Coronary artery (tissue), 2 donors: ENCODE results near the gene NDC1.
"Not testable (repeated sequence)": the region's sequence is repeated elsewhere in the genome, so short reads cannot be mapped to it uniquely, and the experiment has no call there.

ENCODE experiments used
- DNase-seq: peaks from one replicate; pipeline ENCODE4 v3.0.0-alpha.2; 2017; ENCODE audit warnings: low spot score
- H3K27ac ChIP-seq, 2 donors: fragments of 200-600 bp; sonication (generic); one replicate each; pipeline ENCODE4 v1.5.1; 2016 to 2019
- H3K4me3 ChIP-seq: fragments of 200-600 bp; sonication (generic); 2 replicates; pipeline ENCODE4 v1.5.1; 2016; ENCODE audit warnings: mild to moderate bottlenecking, moderate library complexity
- TF ChIP-seq, protein P1 (sequence below): fragments of 200-600 bp; sonication (generic); IDR thresholded peaks from one replicate; pipeline ENCODE4 v1.5.1; 2019; ENCODE audit warnings: antibody characterized with exemption

Gene NDC1

DNA sequence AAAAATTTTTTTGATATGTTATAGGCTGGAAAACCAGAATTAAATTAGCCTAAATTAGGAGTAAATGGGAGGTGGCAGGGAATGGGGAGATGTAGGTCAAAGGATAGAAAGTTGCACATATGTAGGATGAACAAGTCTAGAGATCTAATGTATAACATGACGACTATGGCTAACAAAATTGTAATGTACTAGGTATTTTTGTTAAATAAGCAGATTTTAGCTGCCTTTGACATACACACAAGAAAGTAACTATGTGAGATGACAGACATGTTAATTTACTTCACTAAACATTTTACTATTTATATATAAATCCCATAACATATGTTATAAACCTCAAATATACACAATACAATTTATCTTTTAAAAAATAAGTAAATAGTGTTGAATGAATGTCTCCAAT is 68.9 kb downstream of the NDC1 start:
- TF ChIP-seq, protein P1, sequence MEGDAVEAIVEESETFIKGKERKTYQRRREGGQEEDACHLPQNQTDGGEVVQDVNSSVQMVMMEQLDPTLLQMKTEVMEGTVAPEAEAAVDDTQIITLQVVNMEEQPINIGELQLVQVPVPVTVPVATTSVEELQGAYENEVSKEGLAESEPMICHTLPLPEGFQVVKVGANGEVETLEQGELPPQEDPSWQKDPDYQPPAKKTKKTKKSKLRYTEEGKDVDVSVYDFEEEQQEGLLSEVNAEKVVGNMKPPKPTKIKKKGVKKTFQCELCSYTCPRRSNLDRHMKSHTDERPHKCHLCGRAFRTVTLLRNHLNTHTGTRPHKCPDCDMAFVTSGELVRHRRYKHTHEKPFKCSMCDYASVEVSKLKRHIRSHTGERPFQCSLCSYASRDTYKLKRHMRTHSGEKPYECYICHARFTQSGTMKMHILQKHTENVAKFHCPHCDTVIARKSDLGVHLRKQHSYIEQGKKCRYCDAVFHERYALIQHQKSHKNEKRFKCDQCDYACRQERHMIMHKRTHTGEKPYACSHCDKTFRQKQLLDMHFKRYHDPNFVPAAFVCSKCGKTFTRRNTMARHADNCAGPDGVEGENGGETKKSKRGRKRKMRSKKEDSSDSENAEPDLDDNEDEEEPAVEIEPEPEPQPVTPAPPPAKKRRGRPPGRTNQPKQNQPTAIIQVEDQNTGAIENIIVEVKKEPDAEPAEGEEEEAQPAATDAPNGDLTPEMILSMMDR: no peak
- no peak for DNase-seq
- H3K4me3 ChIP-seq: no peak overlapping the region
- H3K27ac ChIP-seq: no peak overlapping the region

DNA sequence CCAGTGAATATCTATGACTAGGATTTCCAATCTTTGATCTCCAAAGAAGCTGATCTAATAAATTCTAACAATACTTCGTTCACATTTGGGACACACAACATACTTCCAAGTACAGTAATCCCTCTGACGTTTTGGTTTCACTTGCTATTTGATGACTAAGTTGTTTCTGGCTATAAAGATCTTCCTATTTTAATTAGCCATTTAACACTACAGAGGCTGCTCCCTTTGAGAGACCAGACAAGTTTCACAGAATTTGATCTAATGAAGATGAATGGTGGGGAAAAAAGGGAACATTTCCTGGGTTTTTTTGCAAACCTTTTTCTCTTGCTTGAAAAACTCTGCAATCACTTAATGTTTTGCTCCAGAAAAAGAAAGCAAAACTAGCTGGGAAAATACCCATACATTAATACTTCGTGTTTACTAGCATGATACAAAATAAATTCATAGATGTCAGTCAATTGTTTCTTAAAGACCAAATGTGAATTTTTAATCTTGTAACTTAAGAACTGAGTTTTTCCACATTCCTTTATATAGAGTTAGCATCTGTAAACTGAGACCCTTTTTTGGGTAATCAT is 71.2 kb downstream of the NDC1 start:
- TF ChIP-seq, protein P1: no peak
- no peak for DNase-seq
- H3K4me3 ChIP-seq: no peak overlapping the region
- no peak overlapping the region for H3K27ac ChIP-seq

DNA sequence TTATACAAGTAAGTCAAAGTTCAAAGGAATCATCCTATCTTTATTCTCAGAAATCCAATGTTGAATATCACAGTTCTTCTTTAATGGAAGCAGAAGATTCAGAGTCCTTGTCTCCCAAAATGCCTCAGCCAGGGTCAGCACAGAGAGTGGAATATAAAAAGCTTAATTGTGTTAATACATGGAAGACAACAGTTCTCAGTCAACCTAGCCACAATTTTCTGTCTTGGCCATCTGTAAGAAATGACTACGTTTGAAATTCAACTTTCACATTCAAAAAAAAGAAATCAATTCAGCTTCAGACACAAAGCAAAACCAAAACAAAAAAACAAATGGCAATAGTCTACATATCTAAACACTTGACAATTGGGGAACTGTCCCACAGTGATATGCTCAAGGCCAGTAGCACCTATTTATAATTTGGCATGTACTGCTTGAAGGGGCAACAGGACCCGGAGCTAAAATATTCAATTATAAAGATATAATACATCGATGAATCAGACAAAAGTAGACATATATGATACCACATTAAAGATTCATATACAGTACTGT is 71.8 kb downstream of the NDC1 start:
- TF ChIP-seq, protein P1: no peak
- Histone ChIP-seq H3K27ac (no peak overlapping the region), H3K4me3 (no peak overlapping the region)
- DNase-seq: no peak

DNA sequence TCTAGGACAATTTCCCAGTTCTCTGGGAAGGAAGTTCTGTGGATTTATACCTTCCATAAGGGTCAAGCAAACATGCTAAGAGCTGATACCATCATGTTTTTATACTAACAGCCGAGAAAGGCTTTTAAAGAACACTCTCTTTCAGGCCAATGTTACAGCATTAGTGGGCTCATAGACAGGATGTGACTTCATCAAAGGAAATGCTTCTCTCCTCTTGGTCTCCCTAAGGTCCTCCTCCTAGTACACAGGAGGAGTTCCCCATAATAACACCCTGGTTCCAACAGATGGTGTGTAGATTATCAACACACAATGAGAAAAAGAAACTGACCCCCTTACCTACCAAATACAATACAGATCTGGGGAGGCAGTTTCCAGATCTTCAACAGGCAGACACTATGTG is 72.4 kb downstream of the NDC1 start:
- Histone ChIP-seq H3K27ac (no peak overlapping the region), H3K4me3 (no peak overlapping the region)
- TF ChIP-seq, protein P1: no peak
- no peak for DNase-seq

DNA sequence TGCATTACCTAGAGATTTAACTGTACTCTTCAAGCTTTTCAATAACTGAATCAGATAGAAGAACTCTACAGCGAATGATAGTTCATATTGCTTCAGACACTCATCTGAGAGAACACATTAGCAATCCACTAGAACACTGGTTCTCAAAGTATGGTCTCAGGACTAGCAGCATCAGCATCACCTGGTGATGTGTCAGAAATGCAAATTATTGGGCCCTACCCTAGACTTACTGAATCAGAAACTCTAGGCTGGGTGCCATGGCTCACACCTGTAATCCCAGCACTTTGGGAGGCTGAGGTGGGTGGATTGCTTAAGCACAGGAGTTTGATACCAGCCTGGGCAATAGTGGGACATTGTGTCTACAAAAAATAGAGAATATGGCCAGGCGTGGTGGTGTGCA is 74.2 kb downstream of the NDC1 start:
- Histone ChIP-seq H3K27ac (no peak overlapping the region), H3K4me3 (no peak overlapping the region)
- TF ChIP-seq, protein P1: no peak
- DNase-seq: no peak

DNA sequence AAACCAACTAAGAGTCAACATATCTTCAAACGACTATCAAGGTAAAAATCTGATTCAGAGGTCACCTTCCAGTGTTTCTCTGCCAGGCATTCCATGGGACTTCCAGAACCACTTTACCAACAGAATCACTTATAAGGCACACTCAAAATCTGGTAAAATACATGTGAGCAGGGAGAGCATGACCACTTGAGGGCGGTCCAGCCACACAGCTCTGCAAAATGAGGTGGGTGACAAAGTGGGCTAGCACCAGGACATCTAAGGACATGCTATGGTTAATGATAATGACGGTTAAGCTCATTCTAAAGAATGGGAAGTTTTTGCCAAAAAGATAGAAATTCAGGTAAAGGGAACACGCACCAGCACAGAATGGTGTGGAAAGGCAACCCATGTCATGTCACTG is 74.6 kb downstream of the NDC1 start:
- no peak for DNase-seq
- Histone ChIP-seq H3K27ac (no peak overlapping the region), H3K4me3 (no peak overlapping the region)
- TF ChIP-seq, protein P1: no peak

DNA sequence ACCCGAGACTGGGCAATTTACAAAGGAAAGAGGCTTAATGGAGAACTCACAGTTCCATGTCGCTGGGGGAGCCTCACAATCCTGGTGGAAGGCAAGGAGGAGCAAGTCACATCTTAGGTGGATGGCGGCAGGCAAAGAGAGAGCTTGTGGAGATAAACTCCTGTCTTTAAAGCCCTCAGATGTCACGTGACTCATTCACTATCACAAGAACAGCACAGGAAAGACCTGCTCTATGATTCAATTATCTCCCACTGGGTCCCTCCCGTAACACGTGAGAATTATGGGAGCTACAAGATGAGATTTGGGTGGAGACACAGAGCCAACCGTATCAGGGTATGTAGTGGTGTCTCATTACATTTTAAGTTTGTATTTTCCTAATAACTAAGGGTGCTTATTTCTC is 77.6 kb downstream of the NDC1 start:
- not testable (repeated sequence) for H3K27ac ChIP-seq, H3K4me3 ChIP-seq, DNase-seq
